Measurements from ENCODE around the gene PTPRT.

The PTPRT gene

GRCh38 chr20:42646250-42646649 is 543.5 kb downstream of the PTPRT start:
- H3K4me3 ChIP-seq (ENCODE audit: low read depth, low read length) = no peak overlapping the region
- DNase-seq (ENCODE audit: low read depth) = no peak
- TF ChIP-seq, protein P1, sequence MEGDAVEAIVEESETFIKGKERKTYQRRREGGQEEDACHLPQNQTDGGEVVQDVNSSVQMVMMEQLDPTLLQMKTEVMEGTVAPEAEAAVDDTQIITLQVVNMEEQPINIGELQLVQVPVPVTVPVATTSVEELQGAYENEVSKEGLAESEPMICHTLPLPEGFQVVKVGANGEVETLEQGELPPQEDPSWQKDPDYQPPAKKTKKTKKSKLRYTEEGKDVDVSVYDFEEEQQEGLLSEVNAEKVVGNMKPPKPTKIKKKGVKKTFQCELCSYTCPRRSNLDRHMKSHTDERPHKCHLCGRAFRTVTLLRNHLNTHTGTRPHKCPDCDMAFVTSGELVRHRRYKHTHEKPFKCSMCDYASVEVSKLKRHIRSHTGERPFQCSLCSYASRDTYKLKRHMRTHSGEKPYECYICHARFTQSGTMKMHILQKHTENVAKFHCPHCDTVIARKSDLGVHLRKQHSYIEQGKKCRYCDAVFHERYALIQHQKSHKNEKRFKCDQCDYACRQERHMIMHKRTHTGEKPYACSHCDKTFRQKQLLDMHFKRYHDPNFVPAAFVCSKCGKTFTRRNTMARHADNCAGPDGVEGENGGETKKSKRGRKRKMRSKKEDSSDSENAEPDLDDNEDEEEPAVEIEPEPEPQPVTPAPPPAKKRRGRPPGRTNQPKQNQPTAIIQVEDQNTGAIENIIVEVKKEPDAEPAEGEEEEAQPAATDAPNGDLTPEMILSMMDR (IDR thresholded peaks at IDR 0.05; ENCODE audit: insufficient read depth, low read depth, low read length, missing control alignments) = no peak

DNA sequence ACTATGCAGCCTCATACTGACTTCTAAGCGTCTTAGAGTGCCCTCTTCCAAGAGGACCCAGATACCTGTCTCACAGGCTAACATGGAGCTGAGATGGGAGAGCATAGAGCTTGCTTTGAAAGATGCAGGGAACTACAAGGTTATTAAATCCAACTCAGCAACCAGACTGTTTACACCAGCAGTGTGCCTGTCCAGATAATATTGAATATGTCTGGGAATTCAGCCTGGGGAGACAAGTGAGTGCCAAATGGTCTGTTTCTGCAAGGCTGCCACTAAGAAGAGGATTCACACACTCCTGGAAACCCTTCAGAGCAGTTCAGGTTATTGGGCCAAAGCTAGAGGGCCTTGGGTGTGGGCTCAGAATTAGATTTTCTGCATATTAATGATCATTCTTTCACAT is 547.8 kb downstream of the PTPRT start:
- TF ChIP-seq, protein P1 (IDR thresholded peaks at IDR 0.05; ENCODE audit: insufficient read depth, low read depth, low read length, missing control alignments) = no peak
- H3K4me3 ChIP-seq (ENCODE audit: low read depth, low read length) = no peak overlapping the region
- DNase-seq (ENCODE audit: low read depth) = no peak

- H3K4me3 ChIP-seq (ENCODE audit: low read depth, low read length) = no peak overlapping the region
- TF ChIP-seq, protein P1 (IDR thresholded peaks at IDR 0.05; ENCODE audit: insufficient read depth, low read depth, low read length, missing control alignments) = no peak
- no peak for DNase-seq (ENCODE audit: low read depth)
These were observed 550.6 kb downstream of the PTPRT start for GRCh38 chr20:42639140-42639539.

GRCh38 chr20:42635699-42636411 is 553.9 kb downstream of the PTPRT start:
- TF ChIP-seq, protein P1 (IDR thresholded peaks at IDR 0.05; ENCODE audit: insufficient read depth, low read depth, low read length, missing control alignments) = no peak
- no peak overlapping the region for H3K4me3 ChIP-seq (ENCODE audit: low read depth, low read length)
- DNase-seq (ENCODE audit: low read depth) = no peak

GRCh38 chr20:42634156-42634555 is 555.5 kb downstream of the PTPRT start:
- no peak overlapping the region for H3K4me3 ChIP-seq (ENCODE audit: low read depth, low read length)
- TF ChIP-seq, protein P1 (IDR thresholded peaks at IDR 0.05; ENCODE audit: insufficient read depth, low read depth, low read length, missing control alignments) = no peak
- no peak for DNase-seq (ENCODE audit: low read depth)

GRCh38 chr20:42628683-42629082 is 561.0 kb downstream of the PTPRT start:
- H3K4me3 ChIP-seq (ENCODE audit: low read depth, low read length) = no peak overlapping the region
- DNase-seq (ENCODE audit: low read depth) = no peak
- TF ChIP-seq, protein P1 (IDR thresholded peaks at IDR 0.05; ENCODE audit: insufficient read depth, low read depth, low read length, missing control alignments) = no peak

DNA sequence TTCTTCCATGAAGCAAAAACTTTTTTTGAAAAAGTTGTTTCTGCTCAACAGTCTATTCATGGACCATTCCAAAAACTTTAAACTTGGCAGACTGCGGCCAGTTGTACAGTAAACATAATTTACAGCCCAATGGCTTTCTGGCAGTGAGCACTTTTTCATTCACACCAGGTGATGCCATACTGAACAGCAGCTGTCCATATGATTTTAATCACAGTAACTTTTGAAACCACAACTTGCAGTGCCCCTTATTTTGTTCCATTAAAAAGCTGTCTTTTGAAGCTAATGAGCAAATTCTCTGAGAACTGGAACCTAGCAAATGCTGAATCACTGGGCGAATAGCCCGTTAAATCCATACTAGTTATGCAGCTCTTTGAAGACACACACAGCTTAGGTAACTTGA is 576.6 kb downstream of the PTPRT start:
- H3K4me3 ChIP-seq (ENCODE audit: low read depth, low read length) = no peak overlapping the region
- DNase-seq (ENCODE audit: low read depth) = no peak
- TF ChIP-seq, protein P1 (IDR thresholded peaks at IDR 0.05; ENCODE audit: insufficient read depth, low read depth, low read length, missing control alignments) = no peak
